ENCODE measurements around the gene MID1.
A peak's percentile ranks its signal among the peaks of the same experiment; 100 is the strongest.
"Not testable (repeated sequence)": the region's sequence is repeated elsewhere in the genome, so short reads cannot be mapped to it uniquely, and the experiment has no call there.

Gene MID1

GRCh38 chrX:10603612-10604011, 16.8 kb downstream of the MID1 start:
- Histone ChIP-seq H3K4me1 (ENCODE audit: control insufficient read depth in 5 of 5, insufficient read depth in 5 of 5, low read length in 5 of 5) (peaks cover 0 to 9% (median 4%) of the 10 kb centered on the region in 5 donors), H3K4me3 (ENCODE audit: low read depth in 1 of 5, low read length in 5 of 5) (no peak overlapping the region), H3K9ac (ENCODE audit: low read length in 5 of 5) (no peak overlapping the region), H3K36me3 (ENCODE audit: control insufficient read depth in 5 of 5, insufficient read depth in 5 of 5, low read length in 5 of 5) (no peaks in the 10 kb centered on the region), H3K27ac (ENCODE audit: low read depth, low read length) (no peak overlapping the region), H3K27me3 (ENCODE audit: control insufficient read depth in 5 of 5, insufficient read depth in 4 of 5, low read length in 5 of 5) (peaks cover 0 to 3% (median 2%) of the 10 kb centered on the region in 5 donors), H3K9me3 (ENCODE audit: control insufficient read depth in 5 of 5, low read length in 5 of 5) (no peaks in the 10 kb centered on the region)

- Histone ChIP-seq H3K36me3 (ENCODE audit: control insufficient read depth in 5 of 5, insufficient read depth in 5 of 5, low read length in 5 of 5) (no peaks in the 10 kb centered on the region), H3K4me1 (ENCODE audit: control insufficient read depth in 5 of 5, insufficient read depth in 5 of 5, low read length in 5 of 5) (peaks cover 0 to 9% (median 6%) of the 10 kb centered on the region in 5 donors), H3K9me3 (ENCODE audit: control insufficient read depth in 5 of 5, low read length in 5 of 5) (no peaks in the 10 kb centered on the region), H3K4me3 (ENCODE audit: low read depth in 1 of 5, low read length in 5 of 5) (no peak overlapping the region), H3K27me3 (ENCODE audit: control insufficient read depth in 5 of 5, insufficient read depth in 4 of 5, low read length in 5 of 5) (peaks cover 0 to 3% (median 2%) of the 10 kb centered on the region in 5 donors), H3K9ac (ENCODE audit: low read length in 5 of 5) (no peak overlapping the region), H3K27ac (ENCODE audit: low read depth, low read length) (no peak overlapping the region)
These were observed 17.7 kb downstream of the MID1 start for GRCh38 chrX:10602646-10603045.

GRCh38 chrX:10600479-10600878, 19.9 kb downstream of the MID1 start:
- no peaks in the 10 kb centered on the region for H3K9me3 ChIP-seq (ENCODE audit: control insufficient read depth in 5 of 5, low read length in 5 of 5)
- H3K4me3 ChIP-seq (ENCODE audit: low read depth in 1 of 5, low read length in 5 of 5) = no peak overlapping the region
- no peak overlapping the region for H3K9ac ChIP-seq (ENCODE audit: low read length in 5 of 5)
- H3K4me1 ChIP-seq (ENCODE audit: control insufficient read depth in 5 of 5, insufficient read depth in 5 of 5, low read length in 5 of 5) = peaks cover 0 to 9% (median 6%) of the 10 kb centered on the region in 5 donors
- peaks cover 0 to 3% (median 2%) of the 10 kb centered on the region in 5 donors for H3K27me3 ChIP-seq (ENCODE audit: control insufficient read depth in 5 of 5, insufficient read depth in 4 of 5, low read length in 5 of 5)
- H3K36me3 ChIP-seq (ENCODE audit: control insufficient read depth in 5 of 5, insufficient read depth in 5 of 5, low read length in 5 of 5) = no peaks in the 10 kb centered on the region
- H3K27ac ChIP-seq (ENCODE audit: low read depth, low read length) = peak overlapping the region; percentile 34

GRCh38 chrX:10598540-10598939, 21.8 kb downstream of the MID1 start:
- Histone ChIP-seq H3K4me1 (ENCODE audit: control insufficient read depth in 5 of 5, insufficient read depth in 5 of 5, low read length in 5 of 5) (peaks cover 0 to 9% (median 6%) of the 10 kb centered on the region in 5 donors), H3K9me3 (ENCODE audit: control insufficient read depth in 5 of 5, low read length in 5 of 5) (no peaks in the 10 kb centered on the region), H3K4me3 (ENCODE audit: low read depth in 1 of 5, low read length in 5 of 5) (no peak overlapping the region), H3K27me3 (ENCODE audit: control insufficient read depth in 5 of 5, insufficient read depth in 4 of 5, low read length in 5 of 5) (peaks cover 0 to 3% (median 2%) of the 10 kb centered on the region in 5 donors), H3K9ac (ENCODE audit: low read length in 5 of 5) (no peak overlapping the region), H3K36me3 (ENCODE audit: control insufficient read depth in 5 of 5, insufficient read depth in 5 of 5, low read length in 5 of 5) (no peaks in the 10 kb centered on the region), H3K27ac (ENCODE audit: low read depth, low read length) (no peak overlapping the region)

GRCh38 chrX:10597871-10598270, 22.5 kb downstream of the MID1 start:
- Histone ChIP-seq H3K9me3 (ENCODE audit: control insufficient read depth in 5 of 5, low read length in 5 of 5) (no peaks in the 10 kb centered on the region), H3K4me1 (ENCODE audit: control insufficient read depth in 5 of 5, insufficient read depth in 5 of 5, low read length in 5 of 5) (peaks cover 0 to 9% (median 6%) of the 10 kb centered on the region in 5 donors), H3K4me3 (ENCODE audit: low read depth in 1 of 5, low read length in 5 of 5) (no peak overlapping the region), H3K27me3 (ENCODE audit: control insufficient read depth in 5 of 5, insufficient read depth in 4 of 5, low read length in 5 of 5) (peaks cover 0 to 2% (median 0%) of the 10 kb centered on the region in 5 donors), H3K36me3 (ENCODE audit: control insufficient read depth in 5 of 5, insufficient read depth in 5 of 5, low read length in 5 of 5) (no peaks in the 10 kb centered on the region), H3K27ac (ENCODE audit: low read depth, low read length) (no peak overlapping the region), H3K9ac (ENCODE audit: low read length in 5 of 5) (no peak overlapping the region)

- Histone ChIP-seq H3K4me1 (ENCODE audit: control insufficient read depth in 5 of 5, insufficient read depth in 5 of 5, low read length in 5 of 5) (no peaks in the 10 kb centered on the region), H3K9me3 (ENCODE audit: control insufficient read depth in 5 of 5, low read length in 5 of 5) (no peaks in the 10 kb centered on the region), H3K4me3 (ENCODE audit: low read depth in 1 of 5, low read length in 5 of 5) (no peak overlapping the region), H3K27ac (ENCODE audit: low read depth, low read length) (no peak overlapping the region), H3K36me3 (ENCODE audit: control insufficient read depth in 5 of 5, insufficient read depth in 5 of 5, low read length in 5 of 5) (no peaks in the 10 kb centered on the region), H3K9ac (ENCODE audit: low read length in 5 of 5) (no peak overlapping the region), H3K27me3 (ENCODE audit: control insufficient read depth in 5 of 5, insufficient read depth in 4 of 5, low read length in 5 of 5) (no peaks in the 10 kb centered on the region)
These were observed 28.7 kb downstream of the MID1 start for GRCh38 chrX:10591363-10592335.

- not testable (repeated sequence) for H3K9me3 ChIP-seq (ENCODE audit: control insufficient read depth in 5 of 5, low read length in 5 of 5); H3K4me3 ChIP-seq (ENCODE audit: low read depth in 1 of 5, low read length in 5 of 5); H3K27ac ChIP-seq (ENCODE audit: low read depth, low read length); H3K27me3 ChIP-seq (ENCODE audit: control insufficient read depth in 5 of 5, insufficient read depth in 4 of 5, low read length in 5 of 5); H3K36me3 ChIP-seq (ENCODE audit: control insufficient read depth in 5 of 5, insufficient read depth in 5 of 5, low read length in 5 of 5); H3K4me1 ChIP-seq (ENCODE audit: control insufficient read depth in 5 of 5, insufficient read depth in 5 of 5, low read length in 5 of 5); H3K9ac ChIP-seq (ENCODE audit: low read length in 5 of 5)
These were observed 30.6 kb downstream of the MID1 start for GRCh38 chrX:10589787-10590186.

GRCh38 chrX:10589098-10589497, 31.3 kb downstream of the MID1 start:
- no peaks in the 10 kb centered on the region for H3K36me3 ChIP-seq (ENCODE audit: control insufficient read depth in 5 of 5, insufficient read depth in 5 of 5, low read length in 5 of 5)
- H3K9ac ChIP-seq (ENCODE audit: low read length in 5 of 5) = no peak overlapping the region
- H3K9me3 ChIP-seq (ENCODE audit: control insufficient read depth in 5 of 5, low read length in 5 of 5) = peaks cover 0 to 8% (median 4%) of the 10 kb centered on the region in 5 donors
- no peaks in the 10 kb centered on the region for H3K27me3 ChIP-seq (ENCODE audit: control insufficient read depth in 5 of 5, insufficient read depth in 4 of 5, low read length in 5 of 5)
- H3K4me3 ChIP-seq (ENCODE audit: low read depth in 1 of 5, low read length in 5 of 5) = no peak overlapping the region
- H3K27ac ChIP-seq (ENCODE audit: low read depth, low read length) = no peak overlapping the region
- no peaks in the 10 kb centered on the region for H3K4me1 ChIP-seq (ENCODE audit: control insufficient read depth in 5 of 5, insufficient read depth in 5 of 5, low read length in 5 of 5)

- H3K27ac ChIP-seq (ENCODE audit: low read depth, low read length); H3K9ac ChIP-seq (ENCODE audit: low read length in 5 of 5); H3K27me3 ChIP-seq (ENCODE audit: control insufficient read depth in 5 of 5, insufficient read depth in 4 of 5, low read length in 5 of 5); H3K4me3 ChIP-seq (ENCODE audit: low read depth in 1 of 5, low read length in 5 of 5); H3K36me3 ChIP-seq (ENCODE audit: control insufficient read depth in 5 of 5, insufficient read depth in 5 of 5, low read length in 5 of 5); H3K4me1 ChIP-seq (ENCODE audit: control insufficient read depth in 5 of 5, insufficient read depth in 5 of 5, low read length in 5 of 5): not testable (repeated sequence)
- H3K9me3 ChIP-seq (ENCODE audit: control insufficient read depth in 5 of 5, low read length in 5 of 5) = peaks cover 0 to 10% (median 7%) of the 10 kb centered on the region in 5 donors
These were observed 35.5 kb downstream of the MID1 start for GRCh38 chrX:10584882-10585281.

GRCh38 chrX:10582945-10583344, 37.4 kb downstream of the MID1 start:
- H3K4me1 ChIP-seq (ENCODE audit: control insufficient read depth in 5 of 5, insufficient read depth in 5 of 5, low read length in 5 of 5) = peaks cover 0 to 7% (median 6%) of the 10 kb centered on the region in 5 donors
- H3K9me3 ChIP-seq (ENCODE audit: control insufficient read depth in 5 of 5, low read length in 5 of 5) = peaks cover 0 to 10% (median 7%) of the 10 kb centered on the region in 5 donors
- H3K9ac ChIP-seq (ENCODE audit: low read length in 5 of 5) = no peak overlapping the region
- H3K27ac ChIP-seq (ENCODE audit: low read depth, low read length) = no peak overlapping the region
- H3K4me3 ChIP-seq (ENCODE audit: low read depth in 1 of 5, low read length in 5 of 5) = no peak overlapping the region
- H3K36me3 ChIP-seq (ENCODE audit: control insufficient read depth in 5 of 5, insufficient read depth in 5 of 5, low read length in 5 of 5) = no peaks in the 10 kb centered on the region
- H3K27me3 ChIP-seq (ENCODE audit: control insufficient read depth in 5 of 5, insufficient read depth in 4 of 5, low read length in 5 of 5) = no peaks in the 10 kb centered on the region
